Stimulated activated naive CD8-positive, alpha-beta T cell treated with anti-CD3 and anti-CD28 coated beads, Interleukin-15, Interleukin-2, amounts not matched to agents 100 U/mL and 50 U/mL, for 24 hours (primary cell): Measurements from ENCODE around the gene WEE2.
"Not testable (repeated sequence)": the region's sequence is repeated elsewhere in the genome, so short reads cannot be mapped to it uniquely, and the experiment has no call there.

Experiments
- ATAC-seq: fragments of 150-1000 bp; cut with Tn5 transposase; one replicate; pipeline ENCODE4 v1.10.0; 2021
- DNase-seq: peaks from one replicate; pipeline ENCODE4 v3.0.0; 2021

Gene WEE2

DNA sequence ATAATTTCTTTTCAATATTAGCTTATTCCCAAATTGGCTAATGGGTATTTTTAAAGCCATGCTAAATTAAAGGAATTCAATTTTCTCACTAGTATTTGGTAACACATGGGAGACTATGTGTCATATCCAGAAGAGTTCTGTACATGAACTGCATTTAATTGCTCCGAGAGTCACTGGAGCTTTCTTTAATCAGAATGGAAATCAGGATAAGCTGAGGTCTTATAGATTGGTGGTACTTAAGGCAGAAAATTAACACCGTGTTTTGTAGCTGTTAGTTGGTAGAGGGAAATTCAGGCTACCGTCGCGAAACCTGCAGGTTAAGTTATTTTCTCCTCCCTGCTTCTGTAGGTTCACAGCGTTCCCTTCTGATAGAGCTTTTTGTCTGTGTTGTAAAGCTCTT lies at the start of gene WEE2:
Gene WEE2 (plus strand): TSS at position 3 of the 400 bp plus-strand sequence. CDS start 406 bp downstream, outside the sequence.
- no peak for ATAC-seq
- DNase-seq, result no peak

DNA sequence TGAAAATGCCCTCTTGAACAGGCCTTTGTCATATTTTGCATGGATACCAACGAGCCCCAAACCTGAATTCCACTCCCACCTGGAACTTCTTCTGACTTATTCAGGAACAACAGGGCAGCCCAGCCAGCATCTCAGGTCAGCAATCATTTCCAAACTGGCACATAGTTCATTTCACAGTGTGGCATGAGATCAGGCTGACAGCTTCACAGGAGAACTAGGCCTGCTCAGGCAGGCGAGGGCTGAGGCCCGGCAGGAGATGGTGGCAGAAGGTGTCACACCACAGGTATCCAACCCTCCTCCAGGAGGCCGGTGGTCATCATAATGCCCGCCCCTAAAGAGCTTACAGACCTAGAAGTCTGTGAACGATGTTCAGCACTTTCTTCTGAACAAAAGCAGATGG lies 48.7 kb upstream of the WEE2 start:
- ATAC-seq (no peak), DNase-seq (no peak)

DNA sequence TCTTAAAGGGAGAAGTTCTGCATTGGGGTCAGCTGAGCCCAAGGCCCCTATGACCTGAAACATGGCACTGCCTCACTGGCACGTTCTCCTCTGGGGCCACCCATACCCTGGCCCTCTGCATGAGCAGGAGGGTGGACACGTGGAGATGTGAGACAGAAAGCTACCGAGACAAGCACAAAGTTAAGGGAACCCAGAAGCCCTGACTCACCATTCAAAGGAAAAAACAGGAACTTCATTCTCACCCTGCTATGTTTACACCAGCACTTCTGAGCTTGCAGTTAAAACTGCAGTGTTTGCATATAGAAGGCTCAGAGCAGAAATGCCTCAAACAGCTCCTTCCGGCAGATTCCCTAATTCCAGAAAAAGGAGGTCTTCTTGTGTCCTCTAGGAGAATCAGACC lies 47.9 kb upstream of the WEE2 start:
- no peak for ATAC-seq
- DNase-seq, result no peak

DNA sequence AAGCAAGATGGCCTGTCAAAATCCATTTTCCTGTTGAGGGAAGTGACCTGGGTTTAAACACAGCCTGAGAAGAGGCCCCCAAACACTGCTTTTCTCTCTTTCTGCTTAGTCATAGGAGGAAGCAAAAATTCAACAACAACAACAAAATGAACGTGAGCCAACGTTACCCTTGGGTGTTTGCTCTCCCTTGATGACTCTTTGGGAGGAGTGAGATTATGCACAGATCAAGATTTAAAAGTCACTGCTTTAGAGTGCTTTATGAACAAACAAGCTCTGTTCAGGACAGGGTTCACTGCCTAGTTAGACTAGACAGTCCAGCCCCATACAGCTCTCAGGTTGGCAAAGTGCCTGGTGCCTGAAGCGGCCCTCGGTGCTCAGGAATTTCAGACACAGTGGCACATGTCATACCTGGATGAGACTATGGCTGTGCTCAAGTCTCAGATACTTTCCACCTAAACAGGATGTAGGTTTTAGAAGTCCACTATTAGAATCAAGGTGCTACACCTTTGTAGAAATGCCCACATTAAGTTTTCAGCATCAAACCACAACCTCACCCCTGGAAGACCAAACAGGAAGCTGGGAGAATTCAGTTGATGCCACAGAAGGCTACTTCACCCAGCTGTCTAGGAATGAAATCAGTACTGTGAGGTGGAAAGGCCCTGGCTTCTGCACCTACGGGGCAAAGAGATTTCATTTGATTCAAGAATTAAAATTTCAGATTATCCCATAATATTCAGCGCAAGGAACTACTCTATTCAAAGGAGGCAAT lies 44.9 kb upstream of the WEE2 start:
- ATAC-seq (no peak), DNase-seq (no peak)

DNA sequence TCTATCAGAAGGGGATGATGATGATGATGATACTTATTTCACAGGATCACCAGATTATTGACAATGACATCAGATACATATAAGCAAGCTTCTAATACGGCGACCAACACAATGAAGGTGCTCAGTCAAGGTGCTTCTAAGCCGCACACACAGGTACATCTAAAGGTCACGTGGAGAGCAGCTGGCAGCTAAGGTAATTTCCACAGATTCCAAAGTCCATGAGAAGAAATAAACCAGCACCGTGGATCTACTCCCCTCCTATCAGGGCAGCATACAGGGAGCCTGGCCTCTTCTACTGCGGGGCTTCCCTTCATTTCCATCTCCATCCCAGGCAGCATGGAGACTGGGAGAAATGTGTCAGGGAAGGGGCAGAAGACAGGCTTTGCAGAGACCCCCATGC lies 43.7 kb upstream of the WEE2 start:
- DNase-seq (no peak), ATAC-seq (no peak)

DNA sequence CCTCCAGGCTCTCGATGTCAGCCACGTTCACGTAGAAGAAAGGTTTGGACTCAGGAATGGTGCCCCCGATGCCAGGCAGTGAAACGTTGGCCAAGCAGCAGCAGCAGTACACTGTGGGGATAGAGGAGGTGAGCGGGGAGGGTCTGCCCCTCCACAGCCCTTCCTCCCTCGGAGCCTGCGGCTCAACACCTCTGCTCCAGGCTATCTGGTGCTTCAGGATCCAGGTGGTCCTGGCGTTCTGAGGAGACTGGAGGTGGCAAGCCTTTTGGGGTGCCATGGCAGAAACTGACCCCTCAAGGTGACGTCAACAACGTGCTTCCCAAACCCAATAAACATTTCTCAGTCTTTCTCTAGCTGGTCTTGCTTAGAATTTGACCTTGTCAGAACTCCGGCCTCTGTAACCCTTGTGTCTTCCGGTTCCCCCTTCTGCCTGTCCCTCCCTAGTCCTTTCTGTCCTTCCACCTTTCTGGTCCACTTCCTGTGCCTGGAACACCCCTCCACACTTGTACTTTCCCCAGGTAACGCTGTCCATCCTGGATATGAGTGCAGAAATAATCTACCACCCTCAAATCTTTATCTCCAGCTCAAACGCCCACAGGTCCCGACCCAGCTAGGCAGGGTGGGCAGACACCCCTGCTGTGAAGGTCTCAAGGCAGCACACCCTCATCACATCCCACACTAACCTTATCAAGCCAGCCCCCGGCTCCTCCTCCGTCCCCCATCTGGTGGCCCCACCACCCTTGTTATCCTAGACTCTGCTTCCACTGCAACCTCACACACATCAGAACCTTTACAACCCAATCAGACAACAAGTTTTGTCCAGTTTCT lies 42.7 kb upstream of the WEE2 start:
- no peak for ATAC-seq

DNA sequence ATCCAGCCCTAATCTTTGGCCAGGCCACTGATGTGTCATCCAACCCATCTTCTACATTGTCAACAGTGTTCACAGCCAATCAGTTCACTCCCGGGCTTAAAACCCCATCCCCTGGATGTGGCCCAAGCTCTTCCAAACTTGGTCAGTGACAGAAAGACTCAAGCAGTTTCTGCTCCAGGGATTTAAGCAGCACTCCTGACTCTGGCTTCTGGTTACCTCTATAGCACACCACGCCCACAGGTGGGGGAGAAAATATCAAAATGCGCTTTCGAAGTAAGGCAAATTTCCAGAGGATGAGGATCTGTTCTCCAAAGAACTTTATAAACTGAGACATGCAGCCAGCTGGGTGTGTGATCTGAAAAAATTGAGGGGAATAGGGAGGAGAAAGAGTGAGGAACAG lies 42.1 kb upstream of the WEE2 start:
- ATAC-seq (no peak), DNase-seq (no peak)

More for the DNA sequence above, 42.7 kb upstream of the WEE2 start:
- no peak for DNase-seq

DNA sequence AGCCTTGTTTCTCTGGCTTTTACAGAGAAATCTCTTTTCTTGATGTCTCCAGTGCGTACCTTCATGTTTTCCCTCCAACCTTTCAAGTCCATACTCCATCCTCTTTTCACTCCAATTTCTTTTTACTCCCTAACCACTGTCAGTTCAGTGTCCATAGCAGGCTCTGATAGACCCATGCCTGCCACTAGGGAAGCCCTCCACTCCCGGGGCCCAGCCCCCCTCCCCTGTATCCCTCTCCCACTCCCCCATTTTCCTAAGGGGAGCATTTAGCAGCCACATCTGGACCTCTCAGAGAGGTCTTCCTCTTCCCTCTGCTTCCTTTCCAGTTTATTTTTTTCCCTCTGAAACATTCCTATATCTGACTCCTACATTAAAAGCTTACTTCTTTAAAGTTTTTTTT lies 39.3 kb upstream of the WEE2 start:
- DNase-seq (no peak), ATAC-seq (no peak)

DNA sequence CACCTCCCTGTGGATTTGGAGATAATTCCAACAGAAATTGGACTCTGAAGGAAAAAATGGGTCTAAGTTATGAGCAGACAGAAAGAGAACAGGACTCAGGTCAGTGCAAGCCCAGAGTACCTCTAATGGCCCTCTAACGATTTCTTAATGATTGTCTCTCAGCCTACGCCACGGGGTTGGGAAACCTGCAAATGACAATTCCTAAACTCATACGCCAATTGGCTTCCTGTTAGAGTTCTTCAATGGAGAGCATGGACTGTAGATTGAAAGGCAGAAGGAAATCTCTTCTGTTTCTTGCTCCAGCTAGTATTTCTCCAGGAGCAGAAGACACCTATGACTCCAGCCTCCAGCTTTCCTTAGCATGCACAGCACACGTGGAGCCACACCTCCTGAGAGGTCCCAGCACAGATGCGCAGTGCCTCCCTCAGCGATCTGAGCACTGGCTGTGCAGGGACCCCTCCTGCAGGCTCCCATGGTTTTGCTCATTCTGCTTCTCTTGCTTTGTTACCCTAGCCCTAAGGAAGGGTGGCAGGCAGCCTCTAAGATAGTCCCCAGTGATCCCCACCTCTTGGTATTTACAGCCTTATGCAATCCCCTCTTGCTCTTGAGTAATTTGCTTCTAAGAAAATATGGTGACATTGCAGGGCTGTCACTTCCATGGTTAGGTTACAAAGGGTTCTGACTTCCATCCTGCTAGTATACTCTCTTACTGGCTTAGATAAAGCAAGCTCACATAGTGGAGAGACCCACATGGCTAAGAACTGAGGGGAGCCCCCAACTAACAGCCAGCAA lies 36.3 kb upstream of the WEE2 start:
- ATAC-seq (no peak), DNase-seq (no peak)

DNA sequence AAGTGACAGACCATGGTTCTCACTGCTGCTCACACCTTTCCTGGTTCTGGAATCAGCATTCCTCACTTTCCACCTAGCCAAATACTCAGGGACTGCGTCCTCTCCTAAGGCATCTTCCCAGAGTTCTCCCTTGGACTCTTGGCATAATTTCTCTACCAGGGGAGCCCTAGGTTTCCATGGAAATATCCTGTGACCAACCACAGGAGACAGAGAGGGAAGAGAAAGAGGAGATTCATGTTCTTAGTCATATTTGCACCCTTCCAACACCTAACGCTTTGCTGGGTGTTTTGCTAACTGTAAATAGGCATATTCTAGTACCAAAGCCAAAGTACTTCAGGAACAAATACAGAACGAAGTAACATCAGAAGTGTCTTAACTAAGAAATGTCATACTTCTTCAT lies 34.8 kb upstream of the WEE2 start:
- DNase-seq (no peak), ATAC-seq (no peak)

DNA sequence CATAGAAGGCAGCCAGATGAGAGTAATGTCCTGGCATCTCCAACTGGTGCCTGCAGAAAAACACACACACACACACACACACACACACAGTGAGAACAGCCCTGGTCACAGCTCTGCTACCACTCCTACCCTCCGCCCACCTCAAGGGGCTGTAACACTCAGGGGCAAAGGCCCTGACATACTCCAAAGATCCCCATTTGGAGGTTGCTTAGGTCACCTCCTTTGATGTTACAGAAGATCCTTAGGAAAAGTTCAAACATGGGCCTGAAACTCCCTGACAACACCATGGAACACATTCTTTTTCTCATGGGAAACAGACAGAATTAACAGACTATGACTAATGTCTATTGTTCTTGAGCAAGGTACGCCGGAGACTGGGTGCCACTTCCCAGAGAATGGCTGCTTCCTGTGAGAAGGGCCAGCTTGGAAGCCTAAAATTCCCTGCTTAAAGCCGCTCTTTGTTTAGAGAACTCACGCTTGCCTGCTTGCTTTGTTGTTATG lies 33.9 kb upstream of the WEE2 start:
- DNase-seq (no peak), ATAC-seq (no peak)

DNA sequence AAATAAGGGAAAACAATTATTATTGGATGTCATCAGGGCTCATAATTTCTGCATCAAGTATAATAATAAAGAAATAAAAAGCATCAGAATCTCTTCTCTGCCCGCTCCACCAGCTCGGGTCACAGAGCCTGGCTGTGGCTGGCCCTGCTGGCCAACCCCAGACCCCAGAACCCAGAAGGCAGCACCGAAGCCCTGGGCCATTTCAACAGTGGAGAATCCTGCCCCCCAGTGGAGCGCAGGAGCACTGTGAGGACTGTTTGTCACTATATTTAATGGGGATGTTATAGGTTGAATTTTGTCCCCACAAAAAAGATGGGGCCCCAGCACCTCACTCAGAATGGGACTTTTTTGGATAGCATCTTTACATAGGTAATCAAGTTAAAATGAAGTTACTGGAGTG lies 33.5 kb upstream of the WEE2 start:
- DNase-seq (no peak), ATAC-seq (no peak)

DNA sequence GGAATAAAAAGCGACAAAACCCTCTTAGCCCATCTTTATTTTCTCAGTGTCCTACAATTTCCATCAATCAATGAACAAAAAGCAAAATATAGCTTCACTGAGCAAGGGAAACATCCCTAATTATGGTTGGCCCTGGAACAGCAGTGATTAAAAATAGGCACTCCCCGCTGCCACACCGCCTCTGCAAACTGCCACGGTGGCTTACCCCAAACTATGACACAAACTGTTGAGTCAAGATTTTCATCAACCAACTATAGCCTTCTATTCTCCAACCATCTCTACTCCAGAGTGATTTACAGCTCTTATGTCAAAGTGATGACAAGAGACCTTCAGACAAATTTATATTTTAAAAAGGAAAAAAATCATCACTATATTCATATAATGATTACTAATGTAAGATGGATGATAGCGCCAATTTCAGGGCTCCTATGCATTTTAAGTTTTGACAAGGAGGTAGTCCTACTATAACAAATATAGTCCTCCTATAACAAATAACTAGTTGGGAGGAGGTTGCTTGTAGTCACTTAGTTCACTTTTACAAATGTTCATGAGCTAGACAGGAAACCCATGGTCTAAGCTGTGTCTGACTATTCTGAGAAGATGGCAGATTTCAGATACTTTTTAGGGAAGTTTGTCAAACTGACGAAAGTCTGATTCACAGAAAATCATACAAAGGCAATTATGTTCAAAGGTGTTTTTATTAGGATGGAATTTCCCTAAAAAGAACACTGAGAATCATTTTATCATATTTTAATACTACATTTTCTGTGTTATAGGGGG lies 32.5 kb upstream of the WEE2 start:
- peak; percentile 73 for ATAC-seq
- no peak for DNase-seq

DNA sequence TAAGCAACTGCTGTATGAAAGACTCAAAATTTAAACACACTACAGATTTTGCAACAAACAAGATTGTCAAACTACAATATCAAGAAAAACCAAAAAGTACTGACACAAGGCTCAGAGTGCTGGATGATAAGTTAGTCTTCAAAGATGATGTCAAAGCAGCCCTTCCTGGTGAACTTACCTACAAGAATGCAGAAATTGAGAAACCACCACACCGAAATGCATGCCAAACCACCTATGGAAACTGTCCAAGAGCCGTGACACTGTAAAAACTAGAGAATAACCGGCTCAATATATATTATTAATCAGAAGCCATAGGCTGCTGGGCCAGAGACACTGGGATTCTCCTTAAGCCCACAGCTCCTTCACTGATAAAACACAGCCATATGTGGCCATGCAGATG lies 31.5 kb upstream of the WEE2 start:
- ATAC-seq (no peak), DNase-seq (no peak)

DNA sequence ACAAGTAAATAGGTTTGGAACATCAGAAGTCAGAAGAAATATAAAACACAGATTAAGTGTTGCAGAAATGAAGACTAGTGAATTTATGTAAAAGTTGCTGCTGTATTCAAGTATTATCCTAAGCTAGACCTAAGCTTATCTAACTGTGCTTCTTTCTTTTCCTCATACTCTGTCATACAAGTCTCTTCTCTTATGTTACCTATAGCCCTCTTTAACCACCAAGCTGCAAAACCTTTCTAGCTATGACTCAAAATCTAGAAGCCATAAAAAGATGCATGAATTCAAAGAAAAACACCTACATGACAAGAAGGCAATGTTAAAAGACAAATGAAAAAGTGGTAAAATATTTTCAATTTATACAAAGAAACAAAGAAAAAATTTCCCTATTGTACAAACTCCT lies 29.1 kb upstream of the WEE2 start:
- DNase-seq (no peak), ATAC-seq (peak; percentile 55)

DNA sequence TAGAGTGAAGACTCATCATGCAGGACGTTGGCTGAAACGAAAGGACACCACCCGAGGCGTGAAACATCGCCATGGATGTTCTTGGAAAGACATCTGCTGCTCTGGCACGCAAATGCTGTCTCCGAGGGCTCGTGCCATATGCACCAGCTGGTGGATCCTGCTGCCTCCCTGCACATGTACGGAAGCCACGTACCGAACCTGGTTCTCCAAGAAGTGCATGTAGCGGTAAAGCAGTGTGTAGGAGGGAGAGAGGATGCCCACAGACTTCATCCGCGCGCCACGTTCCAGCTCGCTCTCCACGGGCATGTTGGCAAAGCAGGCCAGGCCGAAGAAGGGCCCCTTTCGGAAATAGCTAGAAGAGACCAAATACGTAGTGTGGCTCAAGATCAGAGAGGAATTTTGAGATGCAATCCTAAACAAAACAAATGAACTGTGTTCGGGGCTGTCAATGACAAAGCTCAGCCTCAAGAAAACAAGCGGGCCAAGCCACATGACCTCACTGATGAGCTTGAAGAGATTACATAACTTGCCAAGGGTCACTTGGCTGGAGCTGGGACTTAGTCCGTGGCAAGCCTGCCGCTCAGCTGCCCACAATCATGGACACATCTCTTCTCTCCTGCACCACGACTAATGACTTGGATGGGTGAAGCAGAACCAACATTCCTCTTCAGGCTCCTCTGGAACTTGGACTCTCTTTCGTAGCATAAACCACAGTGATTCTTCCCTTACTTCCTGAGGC lies 22.7 kb upstream of the WEE2 start:
- ATAC-seq, result no peak
- DNase-seq, result no peak

DNA sequence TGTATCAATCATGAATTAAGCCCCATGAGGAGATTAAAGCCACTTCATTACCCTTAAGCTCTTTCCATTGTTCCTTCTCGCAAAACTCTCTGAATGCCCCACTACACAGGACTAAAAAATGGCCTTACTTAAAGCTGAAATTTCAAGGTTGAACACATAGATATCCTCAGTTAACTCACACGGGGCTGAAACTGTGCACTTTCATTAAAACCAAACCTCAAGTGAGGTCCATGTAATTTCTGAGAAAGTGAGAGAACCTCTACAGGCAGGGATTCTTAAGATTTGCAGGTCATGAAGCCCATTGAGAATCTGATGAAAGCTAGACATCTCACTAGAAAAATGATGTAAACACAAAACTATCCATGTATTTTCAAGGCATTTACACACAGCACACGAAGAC lies 22.1 kb upstream of the WEE2 start:
- ATAC-seq (no peak), DNase-seq (no peak)

DNA sequence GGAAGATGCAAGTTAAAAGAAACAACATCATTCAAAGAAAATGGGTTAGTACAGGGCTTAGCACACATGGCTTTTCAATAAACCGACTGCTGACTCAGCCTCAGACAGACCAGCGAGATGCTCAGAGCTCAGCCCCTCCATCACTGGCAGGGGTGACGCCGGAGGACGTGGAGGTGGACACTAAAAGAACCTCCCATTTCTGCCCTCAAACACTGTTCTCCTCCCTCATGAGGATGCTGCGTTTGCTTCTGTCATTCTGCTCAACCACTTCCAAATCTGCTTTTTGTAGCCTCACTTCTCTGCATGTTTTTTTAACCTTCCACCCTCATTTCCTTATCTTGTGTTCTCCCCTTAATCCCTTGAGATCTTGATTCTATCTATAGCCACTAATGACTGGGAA lies 21.5 kb upstream of the WEE2 start:
- ATAC-seq, result no peak

DNA sequence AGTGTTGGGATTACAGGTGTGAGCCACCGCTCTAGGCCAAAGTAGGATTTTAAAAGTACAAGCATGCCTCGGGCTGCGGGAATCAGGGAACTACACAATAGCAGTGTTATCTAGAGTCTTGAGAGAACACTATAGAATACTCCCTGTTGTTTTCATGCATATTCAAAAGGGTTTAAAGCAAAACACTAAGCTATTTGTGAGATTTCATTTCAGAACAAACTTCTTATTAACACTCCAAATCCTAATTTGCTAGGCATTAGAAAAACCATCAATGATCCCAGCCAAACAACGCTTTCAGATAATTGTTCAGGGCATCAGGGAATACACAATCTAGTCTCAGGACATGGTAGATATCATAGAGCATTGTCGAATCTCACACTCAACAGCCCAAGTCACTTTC lies 20.1 kb upstream of the WEE2 start:
- DNase-seq, result no peak
- no peak for ATAC-seq

More for the DNA sequence above, 21.5 kb upstream of the WEE2 start:
- DNase-seq, result no peak

DNA sequence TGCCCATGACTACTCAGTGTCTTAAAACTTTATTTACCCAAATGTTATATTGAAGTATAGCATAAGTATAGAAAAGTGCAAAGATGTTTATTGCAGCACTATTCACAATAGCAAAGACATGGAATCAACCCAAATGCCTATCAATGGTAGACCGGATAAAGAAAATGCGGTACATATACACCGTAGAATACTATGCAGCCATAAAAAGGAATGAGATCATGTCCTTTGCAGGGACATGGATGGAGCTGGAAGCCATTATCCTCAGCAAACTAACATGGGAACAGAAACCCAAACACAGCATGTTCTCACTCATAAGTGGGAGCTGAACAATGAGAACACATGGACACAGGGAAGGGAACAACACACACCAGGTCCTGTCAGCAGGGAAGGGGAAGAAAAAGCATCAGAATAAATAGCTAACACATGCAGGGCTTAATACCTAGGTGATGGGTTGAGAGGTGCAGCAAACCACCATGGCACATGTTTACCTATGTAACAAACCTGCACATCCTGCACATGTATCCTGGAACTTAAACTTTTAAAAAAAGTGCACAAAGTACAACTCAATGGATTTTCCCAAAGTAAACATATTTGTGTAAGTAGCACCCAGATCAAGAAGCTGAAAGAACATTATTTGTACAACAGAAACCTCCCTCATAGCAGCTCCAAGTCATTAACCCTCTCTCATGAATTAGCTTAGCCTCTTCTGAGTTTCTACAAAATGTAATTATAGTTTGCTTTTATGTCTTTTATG lies 18.9 kb upstream of the WEE2 start:
- DNase-seq, ATAC-seq: not testable (repeated sequence)
